BJ (cell line): ENCODE results near the gene POLE4. TPM values are rescaled to one million over a fixed set of nuclear protein-coding genes. Genes with fewer than 3 reads are reported as not detected.

Experiments
- CTCF ChIA-PET: fragments of 350-600 bp; formaldehyde crosslinking; extraction: SDS; loops from one replicate; lab custom pipeline; 2021; ENCODE audit warnings: antibody characterized with exemption, inconsistent platforms; lab: Yijun Ruan, JAX
- POLR2A ChIA-PET: fragments of 300-600 bp; sonication (Branson Sonifier 250); formaldehyde crosslinking; extraction: SDS; loops from one replicate; lab custom pipeline; 2021; ENCODE audit warnings: antibody characterized with exemption; lab: Charles Lee
- DNase-seq: peaks from one replicate; pipeline ENCODE4 v3.0.0-alpha.2; 2011; ENCODE audit warnings: low read depth
- H3K27me3 ChIP-seq: 2 replicates; pipeline ENCODE4 v1.6.0; 2011; ENCODE audit warnings: low read length; ENCODE audit not compliant: control insufficient read depth, insufficient read depth
- H3K36me3 ChIP-seq: 2 replicates; pipeline ENCODE4 v1.5.1; 2011; ENCODE audit warnings: low read length; ENCODE audit not compliant: control insufficient read depth, insufficient read depth
- H3K4me3 ChIP-seq: 2 replicates; pipeline ENCODE4 v1.5.1; 2011; ENCODE audit warnings: low read depth, mild to moderate bottlenecking, control low read depth, low read length
- CTCF ChIP-seq: IDR thresholded peaks from 2 replicates; pipeline ENCODE4 v1.5.1; 2011; ENCODE audit warnings: low read depth, mild to moderate bottlenecking, control low read depth, inconsistent platforms, low read length, moderate library complexity; ENCODE audit not compliant: insufficient read depth
- polyA plus RNA-seq: library from polyadenylated mRNA; depleted of rRNA; stranded (reverse); fragments of >200 nt; gene quantifications from 2 replicates; pipeline ENCODE4 v1.2.3, GENCODE V29; 2011

The POLE4 gene
- polyA plus RNA-seq, 1 experiment: 32.2 TPM

GRCh38 chr2:74982577-74982976, 24.1 kb downstream of the POLE4 start:
- no peaks in the 10 kb centered on the region for H3K36me3 ChIP-seq
- POLR2A ChIA-PET: no interaction called here
- TF ChIP-seq CTCF: no peak
- CTCF ChIA-PET: no interaction called here
- H3K4me3 ChIP-seq: no peak overlapping the region
- H3K27me3 ChIP-seq: no peaks in the 10 kb centered on the region
- DNase-seq: no peak

- no peak for DNase-seq
- CTCF ChIA-PET: interaction anchor here (1.0 kb wide), 1 partner anchor 9 kb away, joined by 3 read pairs; no protein-coding TSS in a partner anchor
- Histone ChIP-seq H3K36me3 (no peaks in the 10 kb centered on the region), H3K4me3 (no peak overlapping the region), H3K27me3 (no peaks in the 10 kb centered on the region)
- POLR2A ChIA-PET: no interaction called here
- TF ChIP-seq CTCF: no peak
These were observed 25.4 kb downstream of the POLE4 start for GRCh38 chr2:74983631-74984392.

- CTCF ChIA-PET: no interaction called here
These were observed 26.6 kb downstream of the POLE4 start for GRCh38 chr2:74984947-74985637.

GRCh38 chr2:74985978-74986609, 27.7 kb downstream of the POLE4 start:
- ChIA-PET CTCF (interaction anchor here (0.7 kb wide), 1 partner anchor 262 kb away, joined by 3 read pairs; no protein-coding TSS in a partner anchor), POLR2A (no interaction called here)
- Histone ChIP-seq H3K36me3 (no peaks in the 10 kb centered on the region), H3K4me3 (no peak overlapping the region), H3K27me3 (no peaks in the 10 kb centered on the region)
- no peak for TF ChIP-seq CTCF
- no peak for DNase-seq

More at GRCh38 chr2:74984947-74985637, 26.6 kb downstream of the POLE4 start:
- H3K36me3 ChIP-seq: no peaks in the 10 kb centered on the region
- no peak overlapping the region for H3K4me3 ChIP-seq
- POLR2A ChIA-PET: no interaction called here
- TF ChIP-seq CTCF: no peak
- no peak for DNase-seq
- no peaks in the 10 kb centered on the region for H3K27me3 ChIP-seq

GRCh38 chr2:74991977-74992376, 33.5 kb downstream of the POLE4 start:
- Histone ChIP-seq H3K27me3 (no peaks in the 10 kb centered on the region), H3K4me3 (no peak overlapping the region), H3K36me3 (no peaks in the 10 kb centered on the region)
- ChIA-PET CTCF (interaction anchor here (0.8 to 2.2 kb wide), 4 partner anchors 8 to 12 kb away, joined by 3 to 7 read pairs (median 3); no protein-coding TSS in a partner anchor), POLR2A (no interaction called here)
- no peak for TF ChIP-seq CTCF
- peak; percentile 20 for DNase-seq
